DMS53 (cell line): ENCODE measurements around the gene NUAK2.

Experiments
- DNase-seq: peaks from one replicate; lab custom pipeline; 2025; lab: John Stamatoyannopoulos, UW

NUAK2 gene

DNA sequence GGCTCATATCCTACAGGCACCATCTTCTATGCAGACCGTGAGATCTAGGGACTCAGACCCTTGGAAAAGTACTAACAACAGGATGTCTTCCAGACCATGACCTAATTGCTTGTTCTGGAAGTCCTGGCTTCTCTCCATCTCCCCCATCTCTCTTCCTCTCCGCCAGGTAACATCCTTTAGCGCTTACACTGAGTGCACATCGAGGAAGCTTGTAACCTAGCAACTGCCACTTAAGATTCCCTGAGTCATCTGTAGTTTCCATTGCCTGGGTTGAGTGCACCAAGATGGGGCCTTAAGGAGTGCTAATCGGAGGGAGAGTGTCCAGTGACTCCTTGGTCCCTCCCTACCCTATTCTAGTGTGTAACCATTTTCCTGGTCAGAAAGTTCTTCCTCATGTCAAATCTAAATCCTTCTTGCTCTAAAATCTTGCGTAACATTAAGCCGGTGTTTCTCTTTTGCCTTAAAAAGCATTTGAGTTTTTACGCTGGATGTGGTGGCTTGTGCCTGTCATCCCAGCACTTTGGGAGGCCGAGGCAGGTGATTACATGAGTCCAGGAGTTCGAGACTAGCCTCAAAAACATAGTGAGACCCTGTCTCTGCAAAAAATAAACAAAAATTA lies 25.5 kb upstream of the NUAK2 start:
- peak; percentile 86 for DNase-seq

DNA sequence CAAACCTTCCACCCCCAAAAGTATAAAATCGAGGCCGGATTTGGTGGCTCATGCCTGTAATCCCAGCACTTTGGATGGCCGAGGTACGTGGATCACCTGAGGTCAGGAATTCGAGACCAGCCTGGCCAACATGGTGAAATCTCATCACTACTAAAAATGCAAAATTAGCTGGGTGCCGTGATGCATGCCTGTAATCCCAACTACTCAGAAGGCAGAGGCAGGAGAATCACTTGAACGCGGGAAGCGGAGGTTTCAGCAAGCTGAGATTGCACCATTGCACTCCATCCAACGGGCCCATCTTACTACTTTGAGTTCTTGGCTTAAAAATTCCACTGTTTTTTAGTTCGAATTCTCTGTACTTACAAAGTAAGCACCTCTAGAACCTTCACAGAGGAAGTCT lies 24.2 kb upstream of the NUAK2 start:
- no peak for DNase-seq

DNA sequence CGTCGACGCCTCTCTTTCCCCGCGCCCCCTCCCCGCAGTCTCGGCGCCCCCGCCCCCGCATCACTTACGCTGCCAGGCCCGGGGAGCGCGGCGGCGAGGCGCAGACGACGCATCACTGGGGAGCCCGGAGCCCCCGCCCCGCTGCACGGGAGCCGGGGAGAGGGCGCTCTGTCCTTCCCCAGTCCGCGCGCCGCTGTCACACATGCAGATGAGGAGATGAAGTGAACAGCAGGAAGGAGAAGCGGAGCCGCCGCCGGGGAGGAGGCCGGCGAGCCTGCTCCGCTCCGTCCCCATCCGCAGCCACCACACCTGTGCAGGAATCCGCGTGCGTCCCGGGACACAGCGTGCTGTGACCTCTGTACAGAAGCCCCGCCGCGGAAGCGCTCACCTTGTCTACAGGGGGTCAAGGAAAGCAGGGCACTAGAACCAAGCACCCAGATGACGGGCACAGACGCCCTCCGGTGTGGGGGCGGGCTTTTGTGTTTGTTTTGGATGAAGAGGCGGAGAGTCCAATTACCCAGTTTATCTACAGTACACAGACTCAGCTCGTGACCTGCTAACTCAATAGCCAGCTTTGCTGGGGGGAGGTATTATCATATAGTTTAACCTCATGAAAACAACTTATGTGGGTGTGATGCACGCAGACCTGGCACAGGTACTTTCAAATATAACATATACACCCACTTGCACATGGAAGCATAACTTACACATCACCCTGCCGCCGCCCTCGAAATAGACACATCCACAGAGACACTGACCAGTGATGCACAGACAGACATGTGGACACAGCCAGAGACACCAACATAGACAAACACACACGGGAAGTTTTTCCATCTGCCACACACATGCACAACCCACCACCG lies 22.8 kb upstream of the NUAK2 start:
- DNase-seq, result peak; percentile 83

DNA sequence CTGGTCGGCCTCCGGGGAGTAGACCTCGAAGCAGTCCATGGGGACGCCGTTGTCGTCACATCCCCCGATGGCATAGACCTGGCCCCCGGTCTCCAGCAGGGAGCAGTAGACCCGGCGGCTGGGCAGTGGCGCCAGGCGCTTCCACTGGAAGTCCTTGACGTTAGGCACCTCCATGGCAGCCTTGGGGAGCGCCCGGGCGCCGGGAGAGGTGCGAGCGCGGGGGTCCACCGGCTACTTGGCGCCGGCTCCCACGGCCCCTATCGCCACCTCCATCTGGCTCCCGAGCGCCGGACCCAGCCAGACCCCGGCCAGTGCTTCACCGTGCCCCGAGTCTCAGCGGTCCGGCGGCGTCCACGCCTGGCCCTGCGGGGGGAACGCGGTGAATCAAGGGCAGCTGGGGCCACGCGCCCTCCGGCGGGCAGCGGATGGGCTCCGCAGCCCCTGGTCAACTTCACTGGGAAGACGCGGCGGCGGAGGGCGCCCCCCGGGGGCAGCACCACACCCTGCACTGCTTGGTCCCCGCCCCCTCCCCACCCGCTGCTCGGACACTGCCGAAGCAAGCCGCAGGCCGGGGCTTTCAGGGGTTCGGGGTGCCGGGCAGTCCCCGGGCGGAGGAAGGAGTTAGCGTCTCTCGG lies 22.0 kb upstream of the NUAK2 start:
- DNase-seq, result peak; percentile 74

DNA sequence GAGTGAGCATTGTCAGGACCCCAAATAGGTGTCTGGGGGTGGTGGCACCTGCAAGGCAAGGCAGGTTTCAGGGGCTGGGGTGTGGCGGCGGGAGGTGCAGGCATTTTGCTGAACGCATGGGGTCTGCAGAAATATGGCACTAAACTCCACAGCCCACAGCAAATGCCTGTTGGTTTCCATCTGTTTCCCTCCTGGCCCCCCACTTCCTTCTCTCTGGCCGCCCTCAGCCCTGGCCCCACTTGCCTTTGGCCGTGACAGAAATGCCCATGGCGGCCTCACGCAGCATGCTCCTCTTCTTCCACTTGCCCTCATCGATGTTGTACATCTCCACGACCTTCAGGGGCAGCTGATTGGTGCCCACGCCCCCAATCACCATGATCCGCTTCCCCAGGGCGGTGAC lies 21.4 kb upstream of the NUAK2 start:
- no peak for DNase-seq

DNA sequence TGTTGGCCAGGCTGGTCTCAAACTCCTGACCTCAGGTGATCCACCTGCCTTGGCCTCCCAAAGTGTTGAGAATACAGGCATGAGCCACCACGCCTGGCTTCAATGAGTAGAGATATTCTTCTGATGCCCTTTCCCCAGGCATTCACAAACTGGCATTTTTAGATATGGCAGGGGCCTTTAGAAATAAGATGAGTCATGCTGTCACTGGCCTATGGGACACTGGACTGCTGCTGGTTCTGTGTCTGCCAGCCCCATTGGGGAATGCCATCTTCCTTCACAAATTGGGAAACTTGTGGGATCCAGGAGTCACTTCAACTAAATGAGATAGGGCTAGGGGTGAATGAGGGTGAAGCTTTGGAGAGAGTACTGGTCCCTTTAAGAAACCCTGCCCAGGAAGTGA lies 19.1 kb upstream of the NUAK2 start:
- DNase-seq, result peak; percentile 46

DNA sequence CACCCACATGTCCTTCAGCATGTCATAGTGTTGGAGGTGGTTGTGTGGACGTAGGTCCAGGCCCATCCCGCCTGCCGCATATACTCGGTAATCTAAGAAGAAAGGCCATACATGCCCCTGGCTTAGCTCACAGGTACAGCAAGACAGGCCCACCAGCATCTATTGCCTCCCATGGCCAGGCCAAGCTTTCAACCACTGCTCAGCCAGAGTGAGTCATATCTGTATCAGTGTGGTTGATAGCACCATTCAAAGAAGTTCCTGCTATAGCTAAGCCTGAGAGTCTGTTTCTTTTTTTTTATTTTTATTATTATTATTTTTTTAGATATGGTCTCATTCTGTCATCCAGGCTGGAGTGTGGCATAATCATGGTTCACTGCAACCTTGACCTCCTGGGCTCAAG lies 18.2 kb upstream of the NUAK2 start:
- no peak for DNase-seq

DNA sequence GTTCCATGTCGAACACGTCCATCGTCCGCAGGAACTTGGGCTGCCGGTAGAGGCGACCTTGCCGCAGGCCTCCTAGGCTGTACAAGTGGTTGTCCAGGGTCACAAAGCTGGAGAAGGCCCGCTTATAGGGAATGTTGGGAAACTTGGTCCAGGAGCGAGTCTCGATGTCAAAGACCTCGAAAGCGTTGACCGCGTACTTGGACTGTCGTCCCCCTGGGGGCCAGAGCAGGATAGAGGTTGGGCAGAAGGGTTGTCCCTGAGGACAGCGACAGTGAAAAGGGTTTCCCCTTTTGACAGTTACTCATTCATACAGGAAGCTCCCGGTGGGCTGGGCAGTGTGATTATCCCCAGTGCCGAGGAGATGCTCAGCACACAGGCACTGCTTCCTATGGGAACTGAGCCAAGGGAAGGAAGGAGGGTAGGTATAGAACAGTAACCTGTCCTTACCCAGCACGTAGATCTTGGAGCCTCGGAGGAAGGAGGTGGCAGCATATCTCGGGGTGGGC lies 17.7 kb upstream of the NUAK2 start:
- no peak for DNase-seq

DNA sequence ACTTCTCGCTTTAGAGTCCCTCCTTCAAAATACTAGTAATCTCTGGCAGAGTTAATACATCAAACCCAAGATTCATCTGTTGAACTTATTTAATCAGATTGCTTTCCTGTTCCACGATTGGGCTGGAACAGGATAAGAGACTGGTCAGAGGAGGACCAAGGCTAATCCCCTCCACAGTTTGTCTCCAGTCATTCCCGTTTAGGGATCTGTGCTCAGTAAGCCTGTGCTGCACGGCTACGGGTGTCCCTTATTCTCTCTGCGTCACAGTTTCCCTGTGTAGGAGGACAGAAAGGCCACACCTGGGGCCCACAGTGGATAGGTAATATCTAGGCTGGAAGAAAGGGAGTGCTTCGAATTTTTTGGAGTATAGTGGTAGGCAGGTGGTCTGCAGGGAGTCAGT lies 16.5 kb upstream of the NUAK2 start:
- no peak for DNase-seq

DNA sequence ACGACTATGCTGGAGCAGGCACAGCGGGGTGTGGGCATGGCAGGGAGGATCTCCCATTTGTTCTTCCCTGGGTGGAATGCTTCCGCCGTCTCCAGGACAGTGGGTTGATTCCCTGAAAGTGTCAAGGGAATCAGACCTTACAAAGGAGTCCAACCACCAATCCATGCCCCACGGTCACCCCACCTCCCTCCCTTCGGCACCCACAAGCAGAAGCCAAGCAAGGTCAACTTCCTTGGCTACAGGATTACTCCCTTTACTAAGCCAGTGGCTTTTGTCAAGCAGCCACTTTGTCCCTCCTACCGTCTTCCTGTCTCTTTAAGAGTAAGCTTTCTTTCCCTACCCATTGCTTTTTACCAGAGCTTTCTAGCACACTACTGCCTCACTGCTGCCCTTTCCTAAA lies 15.9 kb upstream of the NUAK2 start:
- no peak for DNase-seq

DNA sequence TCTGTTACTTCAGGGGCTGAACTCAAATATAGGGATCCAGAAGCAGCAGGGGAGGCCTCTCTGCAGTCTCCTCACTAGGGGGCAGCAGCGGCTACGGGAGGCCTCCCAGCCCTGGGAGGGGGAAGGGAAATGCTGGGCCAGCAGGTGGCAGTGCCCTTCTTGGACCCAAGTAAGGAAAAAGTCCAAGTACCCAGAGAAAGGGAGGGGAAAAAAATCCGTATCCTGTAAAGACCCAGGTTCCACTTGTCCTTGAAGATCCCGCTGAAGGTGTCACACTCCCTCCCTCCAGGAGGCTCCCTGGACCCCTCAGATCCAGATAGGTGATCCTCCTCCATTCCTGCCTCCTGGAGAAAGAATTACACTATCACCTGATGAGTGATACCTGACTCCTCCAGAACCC lies 14.1 kb upstream of the NUAK2 start:
- DNase-seq, result peak; percentile 94

DNA sequence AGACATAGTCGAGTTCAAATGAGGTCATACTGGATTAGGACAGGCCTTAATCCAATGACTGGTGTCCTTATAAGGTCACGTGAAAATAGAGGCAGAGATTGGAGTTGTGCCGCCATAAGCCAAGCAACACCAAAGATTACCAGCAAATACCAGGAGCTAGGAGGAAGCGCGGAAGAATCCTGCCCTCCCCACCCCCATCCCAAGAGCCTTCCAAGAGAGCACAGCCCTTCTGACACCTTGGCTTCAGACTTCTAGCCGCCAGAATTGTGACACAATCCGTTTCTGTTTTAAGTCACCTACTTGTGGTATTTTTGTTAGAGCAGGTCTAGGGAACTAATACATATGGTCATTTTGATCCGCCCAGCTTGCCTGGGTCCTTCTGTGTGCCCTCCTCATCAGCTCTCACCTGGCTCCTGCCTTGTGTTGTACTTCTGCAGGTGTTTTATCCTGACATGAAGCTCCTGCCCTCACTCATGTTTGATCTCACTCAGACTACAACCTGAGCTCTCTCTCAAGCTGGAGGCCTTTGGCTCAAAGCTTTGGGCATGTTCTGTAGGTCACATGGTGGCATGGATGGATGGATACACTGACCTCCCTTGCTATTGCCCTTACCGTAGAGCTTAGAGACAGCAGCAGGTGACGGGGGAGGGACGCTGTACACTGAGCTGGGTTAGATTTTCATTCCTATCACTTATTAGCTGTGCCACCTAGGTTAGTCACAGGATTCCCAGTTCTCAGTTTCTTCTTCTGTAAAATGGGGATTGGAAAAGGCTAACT lies 10.7 kb upstream of the NUAK2 start:
- no peak for DNase-seq

DNA sequence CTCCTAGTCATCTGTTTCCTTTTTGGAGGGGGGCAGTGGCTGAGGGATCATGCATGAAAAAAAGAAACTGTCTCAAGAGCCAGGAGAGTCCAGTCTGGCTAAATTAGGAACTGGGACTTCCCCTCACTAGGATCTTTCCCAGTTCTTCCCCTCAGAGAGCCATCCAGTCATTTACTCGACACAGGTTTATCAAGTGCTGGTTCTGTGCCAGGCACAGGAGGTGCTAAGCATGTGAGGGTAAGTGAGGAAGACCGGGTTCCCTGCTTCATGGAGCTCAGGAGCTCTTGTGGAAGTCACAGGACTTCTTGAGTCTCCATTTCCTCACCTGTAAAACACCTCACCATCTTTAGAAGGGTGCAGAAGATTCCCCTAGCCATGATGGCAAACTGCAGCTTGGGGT lies 8.6 kb upstream of the NUAK2 start:
- no peak for DNase-seq

DNA sequence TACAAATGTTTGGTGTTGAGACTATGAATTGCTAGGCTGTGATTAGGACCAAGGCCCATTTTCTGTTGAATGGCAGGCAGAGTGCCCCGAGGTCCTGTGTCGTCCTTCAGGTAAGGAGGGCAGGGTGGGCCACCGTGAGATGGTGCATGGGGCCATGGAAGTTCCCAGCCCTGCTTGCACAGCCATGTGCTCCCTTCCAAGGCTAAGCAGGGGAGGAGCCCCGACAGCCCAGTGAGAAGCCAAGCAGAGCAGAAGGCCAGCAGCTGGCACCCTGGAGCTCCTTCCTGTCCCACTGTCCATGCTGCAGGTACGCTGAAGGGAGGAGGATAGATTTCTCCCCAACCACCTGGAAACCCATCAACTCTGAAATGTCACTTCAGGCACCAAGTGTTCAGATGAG lies 8.2 kb upstream of the NUAK2 start:
- peak; percentile 34 for DNase-seq

DNA sequence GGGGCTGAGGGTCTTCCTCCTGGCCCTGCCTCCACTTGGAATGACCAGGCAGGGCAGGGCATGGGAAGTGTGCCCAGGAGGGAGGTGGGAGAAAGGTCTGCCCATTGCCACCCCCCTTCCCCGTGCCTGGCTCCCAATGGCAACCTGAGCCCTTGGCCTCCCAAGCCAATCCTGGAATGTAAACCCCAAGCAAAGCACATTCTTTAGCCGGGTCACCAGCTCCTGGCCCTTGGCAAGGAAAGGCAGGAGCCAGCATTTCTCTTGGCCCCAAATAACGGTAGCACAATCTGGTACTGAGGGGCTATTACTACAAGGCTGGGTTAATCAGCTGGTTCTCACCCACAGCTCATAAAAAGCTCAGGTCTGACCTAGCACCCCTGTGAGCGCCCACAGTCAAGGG lies 6.9 kb upstream of the NUAK2 start:
- DNase-seq, result no peak

DNA sequence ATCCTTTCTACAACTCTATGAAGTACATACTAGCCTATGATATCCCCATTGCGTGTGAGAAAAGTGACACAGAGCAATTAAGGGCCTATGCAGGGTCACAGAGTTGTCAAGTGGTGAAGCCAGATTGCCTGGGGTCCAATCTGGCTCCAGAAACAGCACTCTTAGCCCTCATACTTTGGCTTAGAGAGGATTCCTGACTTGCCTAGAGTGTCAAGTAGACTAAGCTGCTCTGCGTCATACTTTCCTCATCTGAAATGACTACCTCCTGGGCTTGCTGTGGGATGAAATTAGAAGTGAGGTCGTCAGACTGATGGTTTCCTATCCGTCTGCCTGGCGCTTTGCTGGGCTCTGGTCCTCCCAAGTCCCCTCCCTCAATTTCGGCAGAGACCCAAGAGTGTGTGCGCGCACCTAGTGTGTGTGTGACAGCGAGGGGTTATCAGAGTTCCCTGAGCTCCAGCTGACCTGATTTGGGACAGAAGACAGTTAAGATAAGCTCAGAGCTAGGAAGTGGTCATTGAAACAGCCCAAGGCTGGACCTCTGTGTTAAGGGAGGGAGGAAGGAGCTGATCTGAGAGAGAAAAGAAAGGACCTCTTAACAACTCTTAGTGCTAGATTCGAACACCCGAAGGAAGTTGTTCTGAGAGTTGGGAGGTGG lies 5.4 kb upstream of the NUAK2 start:
- no peak for DNase-seq

DNA sequence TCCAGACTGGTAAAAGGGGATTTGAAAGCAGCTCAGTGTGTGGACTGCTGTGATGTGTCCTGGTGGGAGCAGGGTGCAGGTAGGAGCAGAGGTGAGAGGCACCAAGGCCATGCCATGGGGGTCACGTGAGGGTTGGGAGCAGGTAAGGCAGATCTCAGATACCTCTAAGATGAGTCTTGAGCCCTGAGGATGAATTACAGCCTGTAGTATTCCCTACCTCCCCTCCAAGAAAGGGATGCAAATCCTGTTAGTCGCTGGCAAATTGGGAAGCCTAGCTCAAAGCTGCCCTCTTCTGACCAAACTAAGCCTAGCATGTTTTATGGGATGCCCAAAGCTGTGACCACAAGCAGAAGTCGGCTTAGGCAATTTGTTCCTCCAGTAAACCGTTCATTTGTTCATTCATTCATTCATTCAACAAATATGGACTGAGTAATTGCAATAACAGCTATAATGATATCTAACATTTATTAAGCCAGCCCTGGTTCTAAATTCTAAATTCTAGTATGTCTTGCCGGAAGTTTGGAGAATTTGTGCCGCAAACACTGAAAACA lies 3.9 kb upstream of the NUAK2 start:
- peak; percentile 86 for DNase-seq

DNA sequence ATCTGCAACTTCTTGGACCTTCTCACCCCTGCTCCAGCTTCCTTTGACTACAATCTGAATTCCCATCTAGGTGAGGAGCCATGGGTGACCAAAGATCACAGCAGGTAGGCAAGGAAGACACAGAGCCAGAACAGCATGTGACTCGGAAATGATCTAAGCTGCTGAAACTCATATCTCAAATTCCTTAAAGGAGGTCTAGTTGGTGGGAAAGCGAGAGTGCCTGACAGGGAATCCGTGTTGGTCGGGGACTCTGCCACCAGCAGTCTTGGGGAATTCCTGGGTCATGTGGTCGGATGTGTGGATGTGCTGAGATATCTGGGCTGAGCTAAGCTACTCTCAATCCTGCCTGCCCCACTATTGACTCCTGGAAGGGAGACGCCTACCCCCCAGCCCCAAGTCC lies 3.2 kb upstream of the NUAK2 start:
- DNase-seq, result no peak

DNA sequence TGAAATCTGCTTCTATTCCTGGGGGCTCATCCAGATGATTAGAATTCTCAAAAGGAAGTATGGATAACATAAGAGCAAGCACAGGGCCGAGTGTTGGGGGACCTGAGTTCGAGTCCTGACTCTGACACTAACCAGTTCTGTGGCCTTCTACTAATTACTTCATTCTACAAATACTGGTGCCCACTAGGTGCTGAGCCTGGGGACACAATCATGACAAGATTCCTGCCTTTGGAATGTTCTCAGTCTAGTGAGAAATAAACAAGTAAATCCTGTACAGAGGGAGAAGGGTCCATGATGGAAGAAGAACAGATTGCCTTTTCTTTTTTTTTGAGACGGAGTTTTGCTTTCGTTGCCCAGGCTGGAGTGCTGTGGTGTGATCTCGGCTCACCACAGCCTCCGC lies 2.2 kb upstream of the NUAK2 start:
- DNase-seq, result no peak

DNA sequence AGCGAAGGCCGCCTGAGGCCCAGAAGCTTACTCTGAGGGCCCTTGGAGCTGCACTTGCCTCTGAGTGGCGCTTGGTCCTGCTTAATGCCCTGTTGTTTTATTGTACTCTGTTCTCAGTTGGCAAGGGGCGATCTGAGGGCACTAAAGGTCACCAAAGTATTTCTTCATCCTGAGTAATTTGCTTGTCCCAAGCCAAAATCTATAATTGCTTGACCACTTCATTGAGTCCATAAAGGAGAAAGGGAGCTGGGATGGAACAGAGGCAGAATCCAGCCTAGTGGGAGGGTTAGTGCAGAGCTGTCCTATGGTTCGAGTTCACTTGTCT lies 376 bp upstream of the NUAK2 start:
- no peak for DNase-seq
